Measurements from ENCODE around the gene DARS1.

Gene DARS1

DNA sequence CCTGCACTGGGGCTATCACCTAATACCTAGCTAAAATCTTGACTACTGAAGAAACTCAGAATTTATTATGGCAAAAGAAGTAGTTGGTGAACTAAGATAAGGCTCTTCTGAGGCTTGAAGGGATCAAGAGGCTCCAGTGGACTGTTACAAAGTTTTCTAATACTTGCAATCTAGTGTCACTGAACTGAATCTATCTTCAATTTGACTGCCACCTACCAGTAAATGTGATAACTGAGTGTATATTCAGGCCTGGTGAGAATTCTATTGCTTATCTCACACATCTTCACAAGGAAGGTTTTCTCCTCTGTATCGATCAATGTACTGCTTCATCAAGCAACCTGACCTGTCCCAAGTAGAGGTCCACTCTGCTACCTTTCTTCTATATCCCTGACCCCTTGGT, 40.8 kb downstream of the DARS1 start:
- no peak overlapping the region for H3K4ac ChIP-seq (ENCODE audit: low read length)
- no peak overlapping the region for H3K14ac ChIP-seq (ENCODE audit: low read length)
- no peak for DNase-seq (ENCODE audit: low spot score)
- no peak overlapping the region for H3K23ac ChIP-seq (ENCODE audit: low read depth, low read length, poor library complexity)
- no peak overlapping the region for H2AFZ ChIP-seq (ENCODE audit: low read length)
- no peaks in the 10 kb centered on the region for H3K27me3 ChIP-seq (ENCODE audit: control insufficient read depth in 3 of 3, insufficient read depth in 3 of 3, low read depth in 1 of 3, low read length in 3 of 3)
- H2BK15ac ChIP-seq (ENCODE audit: low read length): no peak overlapping the region
- H3K79me1 ChIP-seq (ENCODE audit: low read depth, low read length): no peaks in the 10 kb centered on the region
- H3K27ac ChIP-seq (replicated peaks; ENCODE audit: low read length): no peak overlapping the region
- H3K36me3 ChIP-seq (replicated peaks in 1 of 2; ENCODE audit: control insufficient read depth in 2 of 2, insufficient read depth in 2 of 2, low read length in 2 of 2): peaks cover 2 to 10% of the 10 kb centered on the region in 2 donors
- H2BK5ac ChIP-seq (ENCODE audit: low read length): no peak overlapping the region
- no peak overlapping the region for H3K4me2 ChIP-seq (ENCODE audit: insufficient read depth, low read length, poor library complexity, severe bottlenecking)
- no peak overlapping the region for H2AK5ac ChIP-seq (ENCODE audit: low read depth, low read length)
- H3K4me3 ChIP-seq (ENCODE audit: low read length in 2 of 2): no peak overlapping the region
- no peak overlapping the region for H3K9ac ChIP-seq (ENCODE audit: low read depth, low read length, poor library complexity)
- no peak overlapping the region for H3K18ac ChIP-seq (ENCODE audit: low read length)
- no peak overlapping the region for H2BK120ac ChIP-seq (ENCODE audit: low read depth, low read length)
- no CpG with 5 or more reads among the region's 1 CpG for WGBS, 2 donors (ENCODE audit: extremely low coverage in 2 of 2, insufficient read length in 2 of 2, insufficient replicate concordance in 1 of 2)
- H3K9me3 ChIP-seq (replicated peaks in 1 of 2; ENCODE audit: control insufficient read depth in 2 of 2, insufficient read depth in 1 of 2, low read depth in 1 of 2, low read length in 2 of 2): peaks cover 0 to 2% of the 10 kb centered on the region in 2 donors
- H3K4me1 ChIP-seq (ENCODE audit: control insufficient read depth in 2 of 2, insufficient read depth in 1 of 2, low read depth in 1 of 2, low read length in 2 of 2): no peaks in the 10 kb centered on the region
- H2BK12ac ChIP-seq (ENCODE audit: low read length): no peak overlapping the region
- H4K8ac ChIP-seq (ENCODE audit: low read depth, low read length): no peak overlapping the region
- H4K91ac ChIP-seq (ENCODE audit: low read depth, low read length, poor library complexity): no peak overlapping the region

DNA sequence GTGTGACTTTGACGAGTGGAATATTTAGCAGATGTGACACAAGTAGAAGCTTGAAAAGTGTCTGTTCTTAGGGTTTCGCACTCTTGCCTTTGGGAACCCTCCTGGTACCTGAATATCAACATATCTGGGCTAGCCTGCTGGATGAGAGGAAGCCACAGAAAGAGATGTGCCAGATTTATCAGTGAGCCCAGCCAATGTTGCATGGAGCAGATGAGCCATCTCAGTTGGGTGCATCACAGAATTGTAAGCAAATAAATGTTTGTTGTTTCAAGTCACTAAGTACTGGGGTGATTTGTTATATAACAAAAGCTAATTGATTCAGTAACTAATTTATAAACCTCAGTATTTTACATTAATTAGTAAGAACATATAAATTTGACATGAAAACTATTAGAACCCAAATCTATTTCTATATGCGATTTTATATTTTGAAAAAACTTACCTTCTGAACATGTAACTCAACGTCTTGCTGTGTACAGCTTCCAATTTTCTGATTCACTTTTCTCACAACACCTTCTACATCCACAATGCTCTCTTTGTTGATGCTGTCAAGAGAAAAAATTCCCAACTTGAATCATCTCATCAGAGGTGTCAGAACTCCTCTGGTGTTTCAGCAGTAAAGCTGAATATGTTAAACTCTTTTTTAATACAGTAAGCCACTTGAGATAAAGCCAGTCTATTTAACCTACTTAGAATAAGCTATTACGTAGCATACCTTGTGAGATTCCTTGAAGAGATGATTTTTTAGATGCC, 42.3 kb downstream of the DARS1 start:
- Histone ChIP-seq H3K9ac (ENCODE audit: low read depth, low read length, poor library complexity) (no peak overlapping the region), H2AFZ (ENCODE audit: low read length) (no peak overlapping the region), H3K4me3 (ENCODE audit: low read length in 2 of 2) (no peak overlapping the region), H3K4ac (ENCODE audit: low read length) (no peak overlapping the region), H2BK5ac (ENCODE audit: low read length) (no peak overlapping the region), H2BK12ac (ENCODE audit: low read length) (no peak overlapping the region), H3K4me1 (ENCODE audit: control insufficient read depth in 2 of 2, insufficient read depth in 1 of 2, low read depth in 1 of 2, low read length in 2 of 2) (no peaks in the 10 kb centered on the region), H2BK120ac (ENCODE audit: low read depth, low read length) (no peak overlapping the region), H3K27me3 (ENCODE audit: control insufficient read depth in 3 of 3, insufficient read depth in 3 of 3, low read depth in 1 of 3, low read length in 3 of 3) (no peaks in the 10 kb centered on the region), H4K91ac (ENCODE audit: low read depth, low read length, poor library complexity) (no peak overlapping the region), H3K14ac (ENCODE audit: low read length) (no peak overlapping the region), H2BK15ac (ENCODE audit: low read length) (no peak overlapping the region), H3K79me1 (ENCODE audit: low read depth, low read length) (no peaks in the 10 kb centered on the region), H3K27ac (replicated peaks; ENCODE audit: low read length) (no peak overlapping the region), H3K4me2 (ENCODE audit: insufficient read depth, low read length, poor library complexity, severe bottlenecking) (no peak overlapping the region), H4K8ac (ENCODE audit: low read depth, low read length) (no peak overlapping the region), H3K36me3 (replicated peaks in 1 of 2; ENCODE audit: control insufficient read depth in 2 of 2, insufficient read depth in 2 of 2, low read length in 2 of 2) (peaks cover 2 to 10% of the 10 kb centered on the region in 2 donors), H3K23ac (ENCODE audit: low read depth, low read length, poor library complexity) (no peak overlapping the region), H2AK5ac (ENCODE audit: low read depth, low read length) (no peak overlapping the region), H3K18ac (ENCODE audit: low read length) (no peak overlapping the region), H3K9me3 (replicated peaks in 1 of 2; ENCODE audit: control insufficient read depth in 2 of 2, insufficient read depth in 1 of 2, low read depth in 1 of 2, low read length in 2 of 2) (peaks cover 0 to 2% of the 10 kb centered on the region in 2 donors)
- no CpG with 5 or more reads among the region's 5 CpGs for WGBS, 2 donors (ENCODE audit: extremely low coverage in 2 of 2, insufficient read length in 2 of 2, insufficient replicate concordance in 1 of 2)
- DNase-seq (ENCODE audit: low spot score): no peak

DNA sequence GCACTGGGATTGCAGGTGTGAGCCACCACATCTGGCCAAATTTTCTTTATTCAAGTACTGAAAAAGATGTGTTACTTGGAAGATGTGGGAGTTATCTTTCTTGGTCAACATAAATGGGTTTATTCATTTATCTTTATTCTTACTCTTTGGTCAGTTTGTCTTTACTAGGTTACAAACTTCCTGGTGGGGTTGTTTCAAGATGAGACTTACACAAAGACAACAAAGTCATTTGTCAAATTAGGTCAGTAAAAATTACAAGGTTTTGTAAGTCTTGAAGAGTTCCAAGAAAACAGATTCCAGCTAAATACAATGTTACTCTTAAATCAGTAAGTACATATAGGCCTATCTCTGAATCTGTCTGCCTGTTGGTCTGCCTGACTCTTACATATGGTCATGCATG, 48.9 kb downstream of the DARS1 start:
- Histone ChIP-seq H2BK120ac (ENCODE audit: low read depth, low read length) (no peak overlapping the region), H3K18ac (ENCODE audit: low read length) (no peak overlapping the region), H2BK5ac (ENCODE audit: low read length) (no peak overlapping the region), H3K4me3 (ENCODE audit: low read length in 2 of 2) (no peak overlapping the region), H3K4me1 (ENCODE audit: control insufficient read depth in 2 of 2, insufficient read depth in 1 of 2, low read depth in 1 of 2, low read length in 2 of 2) (no peaks in the 10 kb centered on the region), H3K9ac (ENCODE audit: low read depth, low read length, poor library complexity) (no peak overlapping the region), H3K27ac (replicated peaks; ENCODE audit: low read length) (no peak overlapping the region), H3K14ac (ENCODE audit: low read length) (no peak overlapping the region), H3K36me3 (replicated peaks in 1 of 2; ENCODE audit: control insufficient read depth in 2 of 2, insufficient read depth in 2 of 2, low read length in 2 of 2) (peaks cover 0 to 21% of the 10 kb centered on the region in 2 donors), H4K91ac (ENCODE audit: low read depth, low read length, poor library complexity) (no peak overlapping the region), H2AK5ac (ENCODE audit: low read depth, low read length) (no peak overlapping the region), H3K23ac (ENCODE audit: low read depth, low read length, poor library complexity) (no peak overlapping the region), H3K79me1 (ENCODE audit: low read depth, low read length) (no peaks in the 10 kb centered on the region), H3K9me3 (replicated peaks in 1 of 2; ENCODE audit: control insufficient read depth in 2 of 2, insufficient read depth in 1 of 2, low read depth in 1 of 2, low read length in 2 of 2) (no peaks in the 10 kb centered on the region), H3K4me2 (ENCODE audit: insufficient read depth, low read length, poor library complexity, severe bottlenecking) (no peak overlapping the region), H2BK15ac (ENCODE audit: low read length) (no peak overlapping the region), H2BK12ac (ENCODE audit: low read length) (no peak overlapping the region), H4K8ac (ENCODE audit: low read depth, low read length) (no peak overlapping the region), H2AFZ (ENCODE audit: low read length) (no peak overlapping the region), H3K27me3 (ENCODE audit: control insufficient read depth in 3 of 3, insufficient read depth in 3 of 3, low read depth in 1 of 3, low read length in 3 of 3) (no peaks in the 10 kb centered on the region), H3K4ac (ENCODE audit: low read length) (no peak overlapping the region)
- no peak for DNase-seq (ENCODE audit: low spot score)

DNA sequence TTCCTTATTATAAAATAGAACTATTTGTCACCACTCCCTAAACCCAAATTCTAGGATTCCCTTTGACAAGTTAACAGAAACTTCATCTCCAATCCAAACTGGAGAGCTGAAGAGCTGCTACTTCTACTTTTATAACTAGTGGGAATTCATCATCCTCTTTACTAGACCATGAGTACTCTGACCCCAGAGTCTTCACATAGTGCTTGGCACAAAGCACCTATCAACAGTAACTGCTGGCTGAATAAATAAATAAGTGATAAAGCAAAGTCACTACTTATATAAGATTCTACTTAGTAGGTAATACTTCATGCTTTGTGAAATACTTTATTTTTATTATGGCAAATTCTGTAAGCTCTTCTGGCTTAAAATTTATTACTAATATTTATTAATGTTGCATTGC, 49.5 kb downstream of the DARS1 start:
- no peak overlapping the region for H3K27ac ChIP-seq (replicated peaks; ENCODE audit: low read length)
- H3K18ac ChIP-seq (ENCODE audit: low read length): no peak overlapping the region
- H2BK12ac ChIP-seq (ENCODE audit: low read length): no peak overlapping the region
- no peaks in the 10 kb centered on the region for H3K27me3 ChIP-seq (ENCODE audit: control insufficient read depth in 3 of 3, insufficient read depth in 3 of 3, low read depth in 1 of 3, low read length in 3 of 3)
- no peak overlapping the region for H3K4me3 ChIP-seq (ENCODE audit: low read length in 2 of 2)
- H3K23ac ChIP-seq (ENCODE audit: low read depth, low read length, poor library complexity): no peak overlapping the region
- H2BK15ac ChIP-seq (ENCODE audit: low read length): no peak overlapping the region
- H2AK5ac ChIP-seq (ENCODE audit: low read depth, low read length): no peak overlapping the region
- no peak overlapping the region for H4K91ac ChIP-seq (ENCODE audit: low read depth, low read length, poor library complexity)
- no peak for DNase-seq (ENCODE audit: low spot score)
- H3K4me1 ChIP-seq (ENCODE audit: control insufficient read depth in 2 of 2, insufficient read depth in 1 of 2, low read depth in 1 of 2, low read length in 2 of 2): no peaks in the 10 kb centered on the region
- H3K9me3 ChIP-seq (replicated peaks in 1 of 2; ENCODE audit: control insufficient read depth in 2 of 2, insufficient read depth in 1 of 2, low read depth in 1 of 2, low read length in 2 of 2): no peaks in the 10 kb centered on the region
- no peak overlapping the region for H3K14ac ChIP-seq (ENCODE audit: low read length)
- no peak overlapping the region for H3K4me2 ChIP-seq (ENCODE audit: insufficient read depth, low read length, poor library complexity, severe bottlenecking)
- no peak overlapping the region for H3K9ac ChIP-seq (ENCODE audit: low read depth, low read length, poor library complexity)
- no peak overlapping the region for H4K8ac ChIP-seq (ENCODE audit: low read depth, low read length)
- H3K36me3 ChIP-seq (replicated peaks in 1 of 2; ENCODE audit: control insufficient read depth in 2 of 2, insufficient read depth in 2 of 2, low read length in 2 of 2): peaks cover 0 to 25% of the 10 kb centered on the region in 2 donors
- H3K4ac ChIP-seq (ENCODE audit: low read length): no peak overlapping the region
- no peaks in the 10 kb centered on the region for H3K79me1 ChIP-seq (ENCODE audit: low read depth, low read length)
- H2BK5ac ChIP-seq (ENCODE audit: low read length): no peak overlapping the region
- H2BK120ac ChIP-seq (ENCODE audit: low read depth, low read length): no peak overlapping the region
- H2AFZ ChIP-seq (ENCODE audit: low read length): no peak overlapping the region

Data from neuronal stem cell (in vitro differentiated cells).